K562 (cell line): ENCODE data around the gene ATF4. TPM values are rescaled to one million over a fixed set of nuclear protein-coding genes. Genes with fewer than 3 reads are reported as not detected.

Experiments
- BACH1 ChIP-seq: fragments of 200-800 bp; sonication (Bioruptor generic); IDR thresholded peaks from 2 replicates; pipeline ENCODE4 v1.6.1; 2016; ENCODE audit warnings: missing genetic modification characterization, missing compliant biosample characterization
- FOXA3 ChIP-seq, 2 experiments: fragments of 450-650 bp in 1 of 2; sonication (generic) in 1 of 2; formaldehyde crosslinking; IDR thresholded peaks in 1 of 2; conservative IDR thresholded peaks in 1 of 2; 2 replicates each; pipeline versions ENCODE4 v1.4.0 to v1.8.0; 2020 to 2022; ENCODE audit warnings: mild to moderate bottlenecking in 2 of 2, missing genetic modification reagents in 1 of 2
- HDAC8 ChIP-seq: fragments of 450-650 bp; IDR thresholded peaks from 2 replicates; pipeline ENCODE4 v1.6.1; 2016; ENCODE audit warnings: mild to moderate bottlenecking, missing genetic modification characterization, moderate library complexity, missing compliant biosample characterization
- MAFK ChIP-seq: IDR thresholded peaks from 2 replicates; pipeline ENCODE4 v1.6.1; 2011; ENCODE audit warnings: low read length, improper control_type of control experiment
- NRF1 ChIP-seq, 2 experiments: fragments of 450-650 bp; IDR thresholded peaks in 1 of 2; conservative IDR thresholded peaks in 1 of 2; 2 replicates each; pipeline ENCODE4 v1.6.1; 2014; ENCODE audit warnings: mild to moderate bottlenecking in 2 of 2
- NUFIP1 ChIP-seq: fragments of 450-650 bp; IDR thresholded peaks from 2 replicates; pipeline ENCODE4 v1.6.1; 2018; ENCODE audit not compliant: partially characterized antibody
- PHF8 ChIP-seq: fragments of 200-600 bp; sonication (generic); IDR thresholded peaks from 2 replicates; pipeline ENCODE4 v1.6.1; 2012; ENCODE audit warnings: mixed run types, mild to moderate bottlenecking, inconsistent platforms, low read length, moderate library complexity, borderline replicate concordance
- RNF2 ChIP-seq: sonication (generic); IDR thresholded peaks from 2 replicates; pipeline ENCODE4 v1.6.1; 2016
- RREB1 ChIP-seq: fragments of 250-450 bp; sonication (Bioruptor Pico); IDR thresholded peaks from 2 replicates; pipeline ENCODE4 v1.4.0; 2020
- XRCC5 ChIP-seq: fragments of 200-400 bp; formaldehyde crosslinking; IDR thresholded peaks from 2 replicates; pipeline ENCODE4 v1.6.1; 2017; ENCODE audit warnings: low read depth, mild to moderate bottlenecking, low read length
- ZNF57 ChIP-seq: fragments of 450-650 bp; formaldehyde crosslinking; IDR thresholded peaks from 2 replicates; pipeline ENCODE4 v1.4.0; 2020; ENCODE audit warnings: mild to moderate bottlenecking, moderate library complexity
- polyA plus RNA-seq, 8 experiments: library from polyadenylated mRNA; depleted of rRNA in 4 of 8; stranded (reverse) in 5 of 8; unstranded in 3 of 8; fragments of >200 nt; fragmentation: Nextera tagmentation in 2 of 8; fragmentation: Illumina TruSeq in 1 of 8; extraction: Ambion mirVana in 2 of 8; extraction: Trizol in 1 of 8; gene quantifications; 2 replicates each; pipeline versions ENCODE4 v1.2.1 to v1.2.3, GENCODE V29; 2011 to 2014; ENCODE audit warnings: inconsistent platforms in 1 of 8, missing spikeins in 1 of 8
- total RNA-seq, 7 experiments: library from RNA; depleted of rRNA in 6 of 7; stranded (reverse); fragments of >200 nt in 6 of 7; fragmentation: Illumina TruSeq in 2 of 7; extraction: Trizol in 2 of 7; gene quantifications; 2 replicates each; pipeline versions ENCODE4 v1.2.1 to v1.2.3, GENCODE V29; 2011 to 2021; ENCODE audit warnings: low replicate concordance in 1 of 7
- TF ChIP-seq, protein P1 (sequence below): fragments of 250-450 bp; sonication (Bioruptor Pico); IDR thresholded peaks from 2 replicates; pipeline ENCODE4 v1.5.1; 2021; ENCODE audit warnings: mild to moderate bottlenecking
- TF ChIP-seq, protein P2 (sequence below): sonication (generic); formaldehyde crosslinking; IDR thresholded peaks from 2 replicates; pipeline ENCODE4 v1.8.1; 2023; ENCODE audit warnings: mild to moderate bottlenecking, missing genetic modification reagents
- TF ChIP-seq, protein P3 (sequence below): sonication (generic); formaldehyde crosslinking; IDR thresholded peaks from 2 replicates; pipeline ENCODE4 v1.8.1; 2023; ENCODE audit warnings: mild to moderate bottlenecking, missing genetic modification reagents
- TF ChIP-seq, protein P4 (sequence below): sonication (generic); formaldehyde crosslinking; IDR thresholded peaks from 2 replicates; pipeline ENCODE4 v1.4.0; 2020; ENCODE audit warnings: mild to moderate bottlenecking, missing genetic modification reagents

ATF4 gene
- total and polyA plus RNA-seq, 9 of the 15 experiments (the other 6 are each of a cell fraction or from before 2014, with no cell fraction given): 93.1 to 723 (median 355) TPM

DNA sequence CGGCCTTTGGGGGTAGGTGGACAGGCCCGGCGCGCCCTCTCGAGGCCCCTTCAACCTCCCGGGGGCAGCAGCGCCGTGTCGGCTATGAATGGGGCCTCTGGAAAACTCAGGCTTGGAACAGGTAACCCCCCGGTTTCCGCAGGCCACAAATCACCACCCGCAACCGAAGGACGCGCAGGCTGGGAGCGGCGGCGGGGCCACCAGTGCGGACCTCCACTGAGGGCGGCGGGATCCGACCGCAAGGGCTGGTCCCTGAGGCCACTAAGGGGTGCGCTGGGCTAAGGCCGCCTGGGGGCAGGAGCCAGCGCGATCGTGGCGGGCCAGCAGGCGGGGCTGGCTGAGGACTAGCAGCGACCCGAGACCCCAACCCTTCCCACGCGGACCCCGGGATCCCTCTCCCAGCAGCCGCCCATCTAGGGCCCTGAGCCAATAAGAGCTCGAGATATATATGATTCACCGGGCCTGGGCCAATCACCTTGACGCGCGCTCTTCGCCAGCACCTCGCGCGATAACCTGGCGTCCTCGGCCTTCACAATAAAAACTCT is 609 bp upstream of the ATF4 start (continued):
- TF ChIP-seq, protein P1, sequence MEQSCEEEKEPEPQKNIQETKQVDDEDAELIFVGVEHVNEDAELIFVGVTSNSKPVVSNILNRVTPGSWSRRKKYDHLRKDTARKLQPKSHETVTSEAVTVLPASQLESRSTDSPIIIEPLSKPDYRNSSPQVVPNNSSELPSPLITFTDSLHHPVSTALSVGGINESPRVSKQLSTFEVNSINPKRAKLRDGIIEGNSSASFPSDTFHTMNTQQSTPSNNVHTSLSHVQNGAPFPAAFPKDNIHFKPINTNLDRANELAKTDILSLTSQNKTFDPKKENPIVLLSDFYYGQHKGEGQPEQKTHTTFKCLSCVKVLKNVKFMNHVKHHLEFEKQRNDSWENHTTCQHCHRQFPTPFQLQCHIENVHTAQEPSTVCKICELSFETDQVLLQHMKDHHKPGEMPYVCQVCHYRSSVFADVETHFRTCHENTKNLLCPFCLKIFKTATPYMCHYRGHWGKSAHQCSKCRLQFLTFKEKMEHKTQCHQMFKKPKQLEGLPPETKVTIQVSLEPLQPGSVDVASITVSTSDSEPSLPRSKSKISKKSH (CRISPR knock-in tag): no peak
- TF ChIP-seq, protein P2, sequence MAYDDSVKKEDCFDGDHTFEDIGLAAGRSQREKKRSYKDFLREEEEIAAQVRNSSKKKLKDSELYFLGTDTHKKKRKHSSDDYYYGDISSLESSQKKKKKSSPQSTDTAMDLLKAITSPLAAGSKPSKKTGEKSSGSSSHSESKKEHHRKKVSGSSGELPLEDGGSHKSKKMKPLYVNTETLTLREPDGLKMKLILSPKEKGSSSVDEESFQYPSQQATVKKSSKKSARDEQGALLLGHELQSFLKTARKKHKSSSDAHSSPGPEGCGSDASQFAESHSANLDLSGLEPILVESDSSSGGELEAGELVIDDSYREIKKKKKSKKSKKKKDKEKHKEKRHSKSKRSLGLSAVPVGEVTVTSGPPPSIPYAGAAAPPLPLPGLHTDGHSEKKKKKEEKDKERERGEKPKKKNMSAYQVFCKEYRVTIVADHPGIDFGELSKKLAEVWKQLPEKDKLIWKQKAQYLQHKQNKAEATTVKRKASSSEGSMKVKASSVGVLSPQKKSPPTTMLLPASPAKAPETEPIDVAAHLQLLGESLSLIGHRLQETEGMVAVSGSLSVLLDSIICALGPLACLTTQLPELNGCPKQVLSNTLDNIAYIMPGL (CRISPR knock-in tag): no peak
- TF ChIP-seq NRF1 (conservative IDR thresholded peaks at IDR 0.05 in 1 of 2, IDR thresholded peaks at IDR 0.05 in 1 of 2) (peak in 1 of 2 experiments; percentile 45; a peak in 3 of 4 replicates), XRCC5 (no peak), RNF2 (no peak), NUFIP1 (no peak), HDAC8 (no peak), BACH1 (tag) (no peak), RREB1 (CRISPR knock-in tag) (no peak), MAFK (no peak), FOXA3 (CRISPR knock-in tag; conservative IDR thresholded peaks at IDR 0.05 in 1 of 2, IDR thresholded peaks at IDR 0.05 in 1 of 2) (no peak), PHF8 (peak; percentile 45; the same call in 1 of the 2 replicates), ZNF57 (CRISPR knock-in tag) (no peak)
- TF ChIP-seq, protein P3, sequence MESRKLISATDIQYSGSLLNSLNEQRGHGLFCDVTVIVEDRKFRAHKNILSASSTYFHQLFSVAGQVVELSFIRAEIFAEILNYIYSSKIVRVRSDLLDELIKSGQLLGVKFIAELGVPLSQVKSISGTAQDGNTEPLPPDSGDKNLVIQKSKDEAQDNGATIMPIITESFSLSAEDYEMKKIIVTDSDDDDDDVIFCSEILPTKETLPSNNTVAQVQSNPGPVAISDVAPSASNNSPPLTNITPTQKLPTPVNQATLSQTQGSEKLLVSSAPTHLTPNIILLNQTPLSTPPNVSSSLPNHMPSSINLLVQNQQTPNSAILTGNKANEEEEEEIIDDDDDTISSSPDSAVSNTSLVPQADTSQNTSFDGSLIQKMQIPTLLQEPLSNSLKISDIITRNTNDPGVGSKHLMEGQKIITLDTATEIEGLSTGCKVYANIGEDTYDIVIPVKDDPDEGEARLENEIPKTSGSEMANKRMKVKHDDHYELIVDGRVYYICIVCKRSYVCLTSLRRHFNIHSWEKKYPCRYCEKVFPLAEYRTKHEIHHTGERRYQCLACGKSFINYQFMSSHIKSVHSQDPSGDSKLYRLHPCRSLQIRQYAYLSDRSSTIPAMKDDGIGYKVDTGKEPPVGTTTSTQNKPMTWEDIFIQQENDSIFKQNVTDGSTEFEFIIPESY: no peak
- TF ChIP-seq, protein P4, sequence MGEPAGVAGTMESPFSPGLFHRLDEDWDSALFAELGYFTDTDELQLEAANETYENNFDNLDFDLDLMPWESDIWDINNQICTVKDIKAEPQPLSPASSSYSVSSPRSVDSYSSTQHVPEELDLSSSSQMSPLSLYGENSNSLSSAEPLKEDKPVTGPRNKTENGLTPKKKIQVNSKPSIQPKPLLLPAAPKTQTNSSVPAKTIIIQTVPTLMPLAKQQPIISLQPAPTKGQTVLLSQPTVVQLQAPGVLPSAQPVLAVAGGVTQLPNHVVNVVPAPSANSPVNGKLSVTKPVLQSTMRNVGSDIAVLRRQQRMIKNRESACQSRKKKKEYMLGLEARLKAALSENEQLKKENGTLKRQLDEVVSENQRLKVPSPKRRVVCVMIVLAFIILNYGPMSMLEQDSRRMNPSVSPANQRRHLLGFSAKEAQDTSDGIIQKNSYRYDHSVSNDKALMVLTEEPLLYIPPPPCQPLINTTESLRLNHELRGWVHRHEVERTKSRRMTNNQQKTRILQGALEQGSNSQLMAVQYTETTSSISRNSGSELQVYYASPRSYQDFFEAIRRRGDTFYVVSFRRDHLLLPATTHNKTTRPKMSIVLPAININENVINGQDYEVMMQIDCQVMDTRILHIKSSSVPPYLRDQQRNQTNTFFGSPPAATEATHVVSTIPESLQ: no peak
